Astrocyte of the spinal cord (primary cell): ENCODE results near the gene GAK.

ENCODE experiments used
- DNase-seq: peaks from one replicate; pipeline ENCODE4 v3.0.0; 2011; ENCODE audit warnings: low read depth, low spot score
- H3K4me3 ChIP-seq: 2 replicates; pipeline ENCODE4 v1.5.1; 2011; ENCODE audit warnings: low read depth, mild to moderate bottlenecking, low read length, moderate library complexity
- CTCF ChIP-seq: IDR thresholded peaks from 2 replicates; pipeline ENCODE4 v1.5.1; 2012; ENCODE audit warnings: low read depth, mild to moderate bottlenecking, low read length, inconsistent platforms
- in situ Hi-C: cut with HindIII; loops from 2 replicates; pipeline ENCODE4 v1.10.0; 2017; ENCODE audit warnings: low sequenced_read_pairs

Gene GAK

GRCh38 chr4:858831-859451 lies 73.2 kb downstream of the GAK start:
- no peak overlapping the region for H3K4me3 ChIP-seq
- DNase-seq = no peak
- no peak for TF ChIP-seq CTCF
- in situ Hi-C loops = no loop called here

GRCh38 chr4:858041-858481 lies 74.1 kb downstream of the GAK start:
- in situ Hi-C loops = no loop called here
- no peak for TF ChIP-seq CTCF

GRCh38 chr4:857461-857860 lies 74.7 kb downstream of the GAK start:
- TF ChIP-seq CTCF = no peak
- in situ Hi-C loops = no loop called here
- no peak for DNase-seq
- H3K4me3 ChIP-seq = no peak overlapping the region

More at GRCh38 chr4:858041-858481, 74.1 kb downstream of the GAK start:
- DNase-seq = no peak
- no peak overlapping the region for H3K4me3 ChIP-seq

GRCh38 chr4:856225-856901 lies 75.8 kb downstream of the GAK start:
- DNase-seq = no peak
- in situ Hi-C loops = no loop called here
- TF ChIP-seq CTCF = no peak
- no peak overlapping the region for H3K4me3 ChIP-seq

GRCh38 chr4:855880-856224 lies 76.3 kb downstream of the GAK start:
- no peak overlapping the region for H3K4me3 ChIP-seq
- in situ Hi-C loops = no loop called here
- TF ChIP-seq CTCF = no peak
- DNase-seq = no peak

- no peak overlapping the region for H3K4me3 ChIP-seq
- TF ChIP-seq CTCF = no peak
- in situ Hi-C loops = no loop called here
- DNase-seq = no peak
These were observed 77.8 kb downstream of the GAK start for GRCh38 chr4:854356-854755.
